Measurements from ENCODE around the gene SETBP1.

Gene SETBP1

GRCh38 chr18:44958040-44958439, 277.4 kb downstream of the SETBP1 start:
- Histone ChIP-seq H3K9me3 (ENCODE audit: control insufficient read depth, low read length) (no peaks in the 10 kb centered on the region), H3K36me3 (ENCODE audit: control insufficient read depth, insufficient read depth, low read length) (no peaks in the 10 kb centered on the region), H3K79me2 (peaks cover 2% of the 10 kb centered on the region), H3K4me2 (ENCODE audit: low read length) (no peak overlapping the region), H3K4me3 (ENCODE audit: low read depth, low read length) (no peak overlapping the region), H3K27ac (no peak overlapping the region), H3K4me1 (no peaks in the 10 kb centered on the region), H3K27me3 (ENCODE audit: control insufficient read depth, insufficient read depth, low read length) (no peaks in the 10 kb centered on the region), H2AFZ (no peak overlapping the region), H3K9ac (no peak overlapping the region)
- TF ChIP-seq CTCF (IDR thresholded peaks at IDR 0.05) = no peak

GRCh38 chr18:44958455-44958854, 277.8 kb downstream of the SETBP1 start:
- H3K79me2 ChIP-seq = peaks cover 2% of the 10 kb centered on the region
- H3K36me3 ChIP-seq (ENCODE audit: control insufficient read depth, insufficient read depth, low read length) = no peaks in the 10 kb centered on the region
- no peak overlapping the region for H2AFZ ChIP-seq
- no peaks in the 10 kb centered on the region for H3K27me3 ChIP-seq (ENCODE audit: control insufficient read depth, insufficient read depth, low read length)
- H3K9me3 ChIP-seq (ENCODE audit: control insufficient read depth, low read length) = no peaks in the 10 kb centered on the region
- H3K27ac ChIP-seq = no peak overlapping the region
- no peak overlapping the region for H3K9ac ChIP-seq
- no peaks in the 10 kb centered on the region for H3K4me1 ChIP-seq
- TF ChIP-seq CTCF (IDR thresholded peaks at IDR 0.05) = no peak
- no peak overlapping the region for H3K4me2 ChIP-seq (ENCODE audit: low read length)
- no peak overlapping the region for H3K4me3 ChIP-seq (ENCODE audit: low read depth, low read length)

DNA sequence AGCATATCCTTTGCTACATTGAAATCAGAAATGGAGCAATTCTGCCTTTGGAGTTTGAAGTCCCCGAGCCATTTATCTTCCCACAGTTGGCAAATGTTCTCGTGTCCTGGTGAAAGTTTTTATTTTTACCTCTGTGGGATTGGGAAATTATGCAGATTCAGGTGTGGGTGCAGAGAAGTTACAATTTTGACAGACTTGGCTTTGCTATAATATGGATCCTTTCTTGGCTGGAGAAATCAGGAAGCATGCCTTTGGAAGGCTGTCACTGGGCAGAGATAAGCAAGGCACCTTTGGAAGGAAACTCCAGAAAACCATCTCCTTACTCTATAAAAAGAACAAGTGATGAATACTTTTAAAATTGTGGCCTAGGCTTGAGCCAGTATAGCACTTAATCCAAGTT, 278.3 kb downstream of the SETBP1 start:
- Histone ChIP-seq H3K27ac (no peak overlapping the region), H3K9me3 (ENCODE audit: control insufficient read depth, low read length) (no peaks in the 10 kb centered on the region), H3K36me3 (ENCODE audit: control insufficient read depth, insufficient read depth, low read length) (no peaks in the 10 kb centered on the region), H3K27me3 (ENCODE audit: control insufficient read depth, insufficient read depth, low read length) (no peaks in the 10 kb centered on the region), H3K9ac (no peak overlapping the region), H3K4me2 (ENCODE audit: low read length) (no peak overlapping the region), H3K79me2 (peaks cover 2% of the 10 kb centered on the region), H3K4me3 (ENCODE audit: low read depth, low read length) (no peak overlapping the region), H3K4me1 (no peaks in the 10 kb centered on the region), H2AFZ (no peak overlapping the region)
- no peak for TF ChIP-seq CTCF (IDR thresholded peaks at IDR 0.05)

GRCh38 chr18:44960580-44960979, 279.9 kb downstream of the SETBP1 start:
- Histone ChIP-seq H3K36me3 (ENCODE audit: control insufficient read depth, insufficient read depth, low read length) (no peaks in the 10 kb centered on the region), H3K79me2 (peaks cover 2% of the 10 kb centered on the region), H3K4me2 (ENCODE audit: low read length) (no peak overlapping the region), H3K9ac (no peak overlapping the region), H3K9me3 (ENCODE audit: control insufficient read depth, low read length) (no peaks in the 10 kb centered on the region), H3K27ac (no peak overlapping the region), H3K4me1 (no peaks in the 10 kb centered on the region), H3K4me3 (ENCODE audit: low read depth, low read length) (no peak overlapping the region), H3K27me3 (ENCODE audit: control insufficient read depth, insufficient read depth, low read length) (no peaks in the 10 kb centered on the region), H2AFZ (no peak overlapping the region)
- no peak for TF ChIP-seq CTCF (IDR thresholded peaks at IDR 0.05)

DNA sequence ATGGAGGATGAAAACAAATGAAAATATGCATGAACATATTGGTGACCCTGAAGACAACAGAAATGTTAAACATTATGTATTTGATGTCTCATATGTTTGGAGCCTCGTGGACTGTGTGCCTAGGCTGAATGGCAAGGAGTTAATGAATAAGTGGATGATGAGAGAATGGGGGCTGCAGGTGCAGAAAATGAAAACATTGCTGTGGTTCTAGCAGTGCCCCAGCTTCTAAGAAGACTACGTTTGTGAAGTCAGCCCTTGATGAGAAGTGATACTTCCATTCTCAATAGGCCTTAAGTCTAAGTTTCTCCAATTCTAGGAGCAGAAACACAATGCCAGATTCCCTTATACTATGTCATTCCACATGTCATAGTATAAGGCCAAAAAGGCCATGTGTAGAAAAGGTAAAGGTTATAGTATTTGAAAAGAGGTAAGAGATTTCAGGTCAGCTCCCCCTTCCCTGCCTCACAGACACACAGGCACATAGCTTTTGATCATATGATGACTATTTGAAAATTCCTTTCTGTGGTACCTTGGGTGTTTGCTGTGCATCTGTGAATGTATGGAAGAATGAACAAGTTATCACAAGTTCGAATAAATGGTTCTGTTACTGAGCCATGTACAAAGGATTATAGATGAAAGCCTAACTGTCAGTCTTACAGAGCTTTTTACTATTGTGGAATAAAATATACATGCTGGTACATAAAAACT, 280.8 kb downstream of the SETBP1 start:
- no peaks in the 10 kb centered on the region for H3K4me1 ChIP-seq

More for the DNA sequence above, 280.8 kb downstream of the SETBP1 start:
- no peaks in the 10 kb centered on the region for H3K36me3 ChIP-seq (ENCODE audit: control insufficient read depth, insufficient read depth, low read length)
- H2AFZ ChIP-seq = no peak overlapping the region
- no peaks in the 10 kb centered on the region for H3K27me3 ChIP-seq (ENCODE audit: control insufficient read depth, insufficient read depth, low read length)
- no peak for TF ChIP-seq CTCF (IDR thresholded peaks at IDR 0.05)
- H3K4me3 ChIP-seq (ENCODE audit: low read depth, low read length) = no peak overlapping the region
- H3K9me3 ChIP-seq (ENCODE audit: control insufficient read depth, low read length) = no peaks in the 10 kb centered on the region
- peaks cover 2% of the 10 kb centered on the region for H3K79me2 ChIP-seq
- H3K4me2 ChIP-seq (ENCODE audit: low read length) = no peak overlapping the region
- no peak overlapping the region for H3K27ac ChIP-seq
- no peak overlapping the region for H3K9ac ChIP-seq

All from parathyroid adenoma (tissue), 2 donors.